NK-92 treated with Interleukin-12 subunit alpha and Interleukin-12 subunit beta, amount 100 ng/mL, for 24 hours (cell line): ENCODE results near the gene SUSD1.

Source experiments
- DNase-seq: peaks from one replicate; lab custom pipeline; 2025; lab: John Stamatoyannopoulos, UW

The SUSD1 gene

GRCh38 chr9:112038017-112038408 is 137.1 kb downstream of the SUSD1 start:
- no peak for DNase-seq

- DNase-seq: peak; percentile 49
Measured at GRCh38 chr9:112037281-112038016, 137.6 kb downstream of the SUSD1 start.

- DNase-seq: no peak
Measured at GRCh38 chr9:112035166-112035826, 139.8 kb downstream of the SUSD1 start.

- DNase-seq: no peak
Measured at GRCh38 chr9:112034216-112034611, 140.9 kb downstream of the SUSD1 start.

GRCh38 chr9:112033237-112034215 is 141.6 kb downstream of the SUSD1 start:
- DNase-seq: no peak

GRCh38 chr9:112032743-112033142 is 142.4 kb downstream of the SUSD1 start:
- no peak for DNase-seq

- DNase-seq: no peak
Measured at GRCh38 chr9:112032009-112032408, 143.1 kb downstream of the SUSD1 start.

- DNase-seq: no peak
Measured at GRCh38 chr9:112031400-112031799, 143.7 kb downstream of the SUSD1 start.

GRCh38 chr9:112029921-112030444 is 145.1 kb downstream of the SUSD1 start:
- DNase-seq: peak; percentile 8

GRCh38 chr9:112028242-112029221 is 146.6 kb downstream of the SUSD1 start:
- peak; percentile 3 for DNase-seq

GRCh38 chr9:112025850-112026249 is 149.2 kb downstream of the SUSD1 start:
- no peak for DNase-seq

GRCh38 chr9:112021742-112022141 is 153.4 kb downstream of the SUSD1 start:
- no peak for DNase-seq

GRCh38 chr9:112020680-112021596 is 154.2 kb downstream of the SUSD1 start:
- no peak for DNase-seq

- no peak for DNase-seq
Measured at GRCh38 chr9:112017878-112018277, 157.2 kb downstream of the SUSD1 start.

GRCh38 chr9:112015736-112016135 is 159.4 kb downstream of the SUSD1 start:
- no peak for DNase-seq

- DNase-seq: no peak
Measured at GRCh38 chr9:112015149-112015548, 159.9 kb downstream of the SUSD1 start.

GRCh38 chr9:112013266-112013665 is 161.8 kb downstream of the SUSD1 start:
- DNase-seq: no peak

- DNase-seq: no peak
Measured at GRCh38 chr9:112012026-112012902, 162.8 kb downstream of the SUSD1 start.
